Activated T-cell treated with anti-CD3 and anti-CD28 coated beads for 24 hours (primary cell): ENCODE data around the gene EEF1AKMT3.
"Not testable (repeated sequence)": the region's sequence is repeated elsewhere in the genome, so short reads cannot be mapped to it uniquely, and the experiment has no call there.

ENCODE experiments used
- DNase-seq: peaks from one replicate; pipeline ENCODE4 v3.0.0-alpha.2; 2020; ENCODE audit warnings: low read depth

The EEF1AKMT3 gene

GRCh38 chr12:57765698-57766463 is 6.5 kb upstream of the EEF1AKMT3 start:
- DNase-seq, result no peak

GRCh38 chr12:57766464-57767304 is 5.7 kb upstream of the EEF1AKMT3 start, which contains the start of gene CYP27B1:
Gene CYP27B1 (minus strand): TSS chr12:57767078. CDS start chr12:57767041, 37 bp downstream.
- DNase-seq, result no peak

GRCh38 chr12:57767305-57767698 is 5.1 kb upstream of the EEF1AKMT3 start:
- DNase-seq, result no peak

GRCh38 chr12:57767876-57768275 is 4.5 kb upstream of the EEF1AKMT3 start:
- no peak for DNase-seq

- no peak for DNase-seq
Measured at GRCh38 chr12:57769594-57769993, 2.8 kb upstream of the EEF1AKMT3 start.

- no peak for DNase-seq
Measured at GRCh38 chr12:57770734-57771133, 1.7 kb upstream of the EEF1AKMT3 start.

GRCh38 chr12:57771236-57771872 is 1.1 kb upstream of the EEF1AKMT3 start:
- peak; percentile 91 for DNase-seq

GRCh38 chr12:57771873-57772428 is 463 bp upstream of the EEF1AKMT3 start, which contains the start of gene METTL1:
Gene METTL1 (minus strand): TSS chr12:57772105. CDS start chr12:57772083, 22 bp downstream.
- peak; percentile 92 for DNase-seq

GRCh38 chr12:57774634-57775033 is 2.2 kb downstream of the EEF1AKMT3 start:
- DNase-seq, result not testable (repeated sequence)

GRCh38 chr12:57775044-57775443 is 2.6 kb downstream of the EEF1AKMT3 start:
- DNase-seq, result no peak

- no peak for DNase-seq
Measured at GRCh38 chr12:57775563-57776246, 3.3 kb downstream of the EEF1AKMT3 start.

- DNase-seq, result no peak
Measured at GRCh38 chr12:57776247-57776587, 3.8 kb downstream of the EEF1AKMT3 start.

- DNase-seq, result no peak
Measured at GRCh38 chr12:57777367-57777766, 5.0 kb downstream of the EEF1AKMT3 start.

- no peak for DNase-seq
Measured at GRCh38 chr12:57777911-57778310, 5.5 kb downstream of the EEF1AKMT3 start.

GRCh38 chr12:57779736-57780135 is 7.3 kb downstream of the EEF1AKMT3 start:
- DNase-seq, result no peak

GRCh38 chr12:57780284-57780897 is 8.0 kb downstream of the EEF1AKMT3 start:
- no peak for DNase-seq

- DNase-seq, result no peak
Measured at GRCh38 chr12:57781244-57781643, 8.8 kb downstream of the EEF1AKMT3 start.

- no peak for DNase-seq
Measured at GRCh38 chr12:57781801-57782200, 9.4 kb downstream of the EEF1AKMT3 start.

- DNase-seq, result no peak
Measured at GRCh38 chr12:57782243-57782607, 9.8 kb downstream of the EEF1AKMT3 start.

- DNase-seq, result peak; percentile 94
Measured at GRCh38 chr12:57782608-57783465, 10.4 kb downstream of the EEF1AKMT3 start, which contains the start of gene TSFM. Gene TSFM (plus strand): TSS chr12:57782787. CDS start chr12:57782802, 15 bp downstream.
